MG63 (cell line): ENCODE results near the gene OBSL1. TPM values are rescaled to one million over a fixed set of nuclear protein-coding genes. Genes with fewer than 3 reads are reported as not detected.

Source experiments
- DNase-seq: peaks from one replicate; pipeline ENCODE4 v3.0.0-alpha.2; 2020
- H3K27me3 ChIP-seq: fragments of 250-450 bp; sonication (Bioruptor Pico); 2 replicates; pipeline ENCODE4 v1.5.1; 2020; ENCODE audit warnings: mild to moderate bottlenecking, moderate library complexity
- H3K36me3 ChIP-seq: fragments of 250-450 bp; sonication (Bioruptor Pico); 2 replicates; pipeline ENCODE4 v1.5.1; 2020; ENCODE audit warnings: mild to moderate bottlenecking, moderate library complexity
- H3K4me3 ChIP-seq: fragments of 250-450 bp; sonication (Bioruptor Pico); 2 replicates; pipeline ENCODE4 v1.5.1; 2020; ENCODE audit warnings: mild to moderate bottlenecking, moderate library complexity
- H3K9me3 ChIP-seq: fragments of 250-450 bp; sonication (Bioruptor Pico); 2 replicates; pipeline ENCODE4 v1.5.1; 2020; ENCODE audit warnings: mild to moderate bottlenecking, moderate library complexity
- total RNA-seq: library from RNA; depleted of rRNA; stranded (reverse); fragments of >200 nt; shearing (Covaris generic); gene quantifications from 2 replicates; pipeline ENCODE4 v1.2.3, GENCODE V29; 2014; ENCODE audit warnings: low replicate concordance

Gene OBSL1
- total RNA-seq, 1 experiment from 2014 or later: 49.9 TPM

GRCh38 chr2:219573166-219573565 lies 1.8 kb upstream of the OBSL1 start:
- DNase-seq: no peak
- Histone ChIP-seq H3K36me3 (peaks cover 14% of the 10 kb centered on the region), H3K27me3 (no peaks in the 10 kb centered on the region), H3K9me3 (no peaks in the 10 kb centered on the region), H3K4me3 (no peak overlapping the region)

- H3K27me3 ChIP-seq: no peaks in the 10 kb centered on the region
- peak within 1 kb of the TSS; percentile 69 for H3K4me3 ChIP-seq
- no peak for DNase-seq
- H3K36me3 ChIP-seq: peaks cover 14% of the 10 kb centered on the region
- H3K9me3 ChIP-seq: no peaks in the 10 kb centered on the region
These were observed 1.1 kb upstream of the OBSL1 start, which contains the start of gene INHA for GRCh38 chr2:219572237-219573001. Gene INHA (plus strand): TSS chr2:219572310. CDS start chr2:219572375, 65 bp downstream.

- no peaks in the 10 kb centered on the region for H3K27me3 ChIP-seq
- no peaks in the 10 kb centered on the region for H3K9me3 ChIP-seq
- peaks cover 14% of the 10 kb centered on the region for H3K36me3 ChIP-seq
- peak overlapping the region; percentile 69 for H3K4me3 ChIP-seq
- peak; percentile 22 for DNase-seq
These were observed 422 bp downstream of the OBSL1 start for GRCh38 chr2:219570924-219571310.

- Histone ChIP-seq H3K27me3 (no peaks in the 10 kb centered on the region), H3K4me3 (peak overlapping the region; percentile 69)
- peak; percentile 53 for DNase-seq
These were observed 980 bp downstream of the OBSL1 start for GRCh38 chr2:219570194-219570923.

GRCh38 chr2:219569635-219570034 lies 1.7 kb downstream of the OBSL1 start:
- H3K9me3 ChIP-seq: no peaks in the 10 kb centered on the region
- H3K27me3 ChIP-seq: no peaks in the 10 kb centered on the region
- peak overlapping the region; percentile 69 for H3K4me3 ChIP-seq
- H3K36me3 ChIP-seq: peaks cover 14% of the 10 kb centered on the region
- no peak for DNase-seq

More at GRCh38 chr2:219570194-219570923, 980 bp downstream of the OBSL1 start:
- no peaks in the 10 kb centered on the region for H3K9me3 ChIP-seq
- peaks cover 14% of the 10 kb centered on the region for H3K36me3 ChIP-seq

- no peaks in the 10 kb centered on the region for H3K27me3 ChIP-seq
- H3K9me3 ChIP-seq: no peaks in the 10 kb centered on the region
- H3K4me3 ChIP-seq: no peak overlapping the region
- no peak for DNase-seq
- peaks cover 14% of the 10 kb centered on the region for H3K36me3 ChIP-seq
These were observed 2.3 kb downstream of the OBSL1 start for GRCh38 chr2:219569041-219569440.

GRCh38 chr2:219567791-219568361 lies 3.5 kb downstream of the OBSL1 start:
- DNase-seq: no peak
- no peak overlapping the region for H3K4me3 ChIP-seq
- no peaks in the 10 kb centered on the region for H3K9me3 ChIP-seq

GRCh38 chr2:219567131-219567530 lies 4.2 kb downstream of the OBSL1 start:
- Histone ChIP-seq H3K27me3 (no peaks in the 10 kb centered on the region), H3K9me3 (no peaks in the 10 kb centered on the region)
- no peak for DNase-seq

More at GRCh38 chr2:219567791-219568361, 3.5 kb downstream of the OBSL1 start:
- Histone ChIP-seq H3K36me3 (peaks cover 14% of the 10 kb centered on the region), H3K27me3 (no peaks in the 10 kb centered on the region)

GRCh38 chr2:219566640-219567039 lies 4.7 kb downstream of the OBSL1 start:
- Histone ChIP-seq H3K9me3 (no peaks in the 10 kb centered on the region), H3K36me3 (peaks cover 14% of the 10 kb centered on the region), H3K4me3 (no peak overlapping the region), H3K27me3 (no peaks in the 10 kb centered on the region)
- no peak for DNase-seq

More at GRCh38 chr2:219567131-219567530, 4.2 kb downstream of the OBSL1 start:
- Histone ChIP-seq H3K4me3 (no peak overlapping the region), H3K36me3 (peaks cover 14% of the 10 kb centered on the region)

GRCh38 chr2:219565130-219566080 lies 5.9 kb downstream of the OBSL1 start:
- Histone ChIP-seq H3K9me3 (no peaks in the 10 kb centered on the region), H3K4me3 (no peak overlapping the region), H3K27me3 (no peaks in the 10 kb centered on the region), H3K36me3 (peaks cover 14% of the 10 kb centered on the region)
- DNase-seq: no peak

GRCh38 chr2:219563271-219563928 lies 7.9 kb downstream of the OBSL1 start:
- no peaks in the 10 kb centered on the region for H3K9me3 ChIP-seq
- H3K27me3 ChIP-seq: no peaks in the 10 kb centered on the region
- no peak for DNase-seq
- H3K4me3 ChIP-seq: no peak overlapping the region
- peaks cover 2% of the 10 kb centered on the region for H3K36me3 ChIP-seq

GRCh38 chr2:219562049-219563020 lies 9.0 kb downstream of the OBSL1 start:
- Histone ChIP-seq H3K27me3 (no peaks in the 10 kb centered on the region), H3K9me3 (no peaks in the 10 kb centered on the region), H3K36me3 (no peaks in the 10 kb centered on the region; the same call in none of the 2 replicates), H3K4me3 (no peak overlapping the region)
- no peak for DNase-seq

GRCh38 chr2:219561179-219562048 lies 9.9 kb downstream of the OBSL1 start:
- Histone ChIP-seq H3K36me3 (no peaks in the 10 kb centered on the region; the same call in 1 of the 2 replicates), H3K4me3 (no peak overlapping the region), H3K9me3 (no peaks in the 10 kb centered on the region), H3K27me3 (no peaks in the 10 kb centered on the region)
- DNase-seq: no peak

- no peaks in the 10 kb centered on the region for H3K27me3 ChIP-seq
- H3K9me3 ChIP-seq: no peaks in the 10 kb centered on the region
- no peak overlapping the region for H3K4me3 ChIP-seq
- no peaks in the 10 kb centered on the region for H3K36me3 ChIP-seq
- no peak for DNase-seq
These were observed 10.5 kb downstream of the OBSL1 start for GRCh38 chr2:219560893-219561178.
